Activated T-cell treated with anti-CD3 and anti-CD28 coated beads for 24 hours (primary cell): ENCODE data around the gene MZT1.

Source experiments
- DNase-seq: peaks from one replicate; pipeline ENCODE4 v3.0.0-alpha.2; 2020; ENCODE audit warnings: low read depth

The MZT1 gene

DNA sequence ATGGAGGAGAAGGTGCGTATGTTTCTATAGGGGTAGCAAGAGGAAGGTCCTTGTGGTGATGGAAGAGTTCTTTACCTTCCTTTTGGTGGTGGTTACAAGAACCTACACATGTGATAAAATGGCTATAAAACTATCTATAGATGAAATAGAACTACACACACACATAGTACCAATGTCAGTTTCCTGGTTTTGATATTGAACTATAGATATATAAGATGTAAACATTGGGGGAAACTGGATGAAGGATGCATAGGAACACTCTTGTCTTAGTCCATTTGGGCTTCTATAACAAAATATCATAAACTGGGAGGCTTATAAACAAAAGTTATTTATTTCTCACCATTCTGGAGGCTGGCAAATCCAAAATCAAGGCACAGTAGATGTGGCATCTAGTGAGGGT is 47.1 kb downstream of the MZT1 start:
- DNase-seq: no peak

DNA sequence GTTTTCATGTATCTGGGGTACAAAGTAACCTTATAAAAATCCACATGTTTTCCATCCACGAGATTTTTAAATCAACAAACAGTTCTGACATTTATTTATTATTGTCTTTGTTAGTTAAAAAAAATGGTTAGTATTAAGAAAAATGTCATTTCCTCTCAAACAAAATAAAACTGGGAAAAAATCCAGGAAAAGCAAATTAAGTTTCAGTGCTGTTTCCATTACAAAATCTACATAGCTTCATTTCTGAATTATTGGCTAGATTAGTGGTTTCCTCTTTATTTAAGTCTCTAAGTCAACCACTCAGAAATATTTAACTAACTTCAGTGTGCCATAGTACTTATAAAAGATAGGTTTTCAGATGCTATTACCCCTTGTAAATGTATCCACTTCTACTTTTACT is 49.1 kb downstream of the MZT1 start:
- DNase-seq: no peak

DNA sequence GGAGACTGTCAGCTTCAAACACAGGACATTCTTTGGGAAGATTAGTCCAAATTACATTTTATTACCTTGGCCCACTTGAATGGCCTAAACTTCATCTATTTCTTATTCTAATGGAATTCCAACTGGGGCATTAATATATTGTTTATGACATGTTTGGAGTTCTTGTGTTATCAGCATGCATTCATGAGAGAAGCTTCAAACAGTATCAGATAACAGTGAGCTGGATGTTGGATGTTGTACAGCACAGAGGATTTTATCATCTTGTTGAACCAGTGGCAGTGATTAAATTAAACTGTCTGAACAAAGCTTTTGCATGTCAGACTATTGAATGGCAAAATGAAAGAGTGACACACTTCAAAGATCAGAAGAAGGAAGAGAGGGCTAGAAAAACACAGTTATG is 50.0 kb downstream of the MZT1 start:
- no peak for DNase-seq

DNA sequence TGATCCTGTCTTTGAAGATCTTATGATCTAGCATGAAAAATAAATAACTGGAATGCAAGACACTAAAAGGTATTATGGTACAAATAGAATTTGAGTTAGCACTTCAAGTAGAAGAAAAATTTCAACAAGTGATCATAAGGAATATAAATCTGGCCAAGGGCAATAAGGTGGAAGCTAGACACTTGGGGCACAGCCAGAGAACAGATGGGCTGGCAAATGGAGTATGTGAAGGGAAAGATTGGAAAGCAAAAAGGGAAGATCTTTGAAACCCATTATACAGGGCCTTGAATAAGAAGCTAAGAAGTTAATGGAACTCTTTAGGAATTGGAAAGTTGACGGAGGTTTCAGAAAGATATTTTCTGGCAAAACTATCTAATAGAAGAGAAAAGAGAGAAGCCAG is 61.0 kb downstream of the MZT1 start:
- DNase-seq: no peak

DNA sequence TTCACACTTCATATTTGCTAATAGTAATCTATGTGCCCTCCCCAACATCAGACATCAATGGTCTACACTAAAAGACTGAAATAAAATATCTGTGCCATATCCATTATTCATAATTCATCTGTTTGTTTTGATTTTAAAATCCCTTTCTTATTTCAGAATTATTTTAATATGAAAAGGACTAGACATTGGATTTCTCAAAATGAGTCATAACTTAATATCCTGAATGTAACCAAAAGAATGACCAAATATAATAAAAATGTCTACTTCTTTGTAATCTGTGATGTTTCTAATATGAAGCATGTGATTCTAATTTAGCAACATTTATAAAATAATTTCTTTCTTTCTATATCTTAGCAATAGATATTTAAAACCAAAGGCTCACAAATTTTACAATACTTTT is 64.9 kb downstream of the MZT1 start:
- no peak for DNase-seq
